Upper lobe of left lung (tissue), 4 donors: Measurements from ENCODE around the gene DNAAF1.

ENCODE experiments used
- EP300 ChIP-seq, 4 donors: sonication (generic); formaldehyde crosslinking; IDR thresholded peaks; one replicate each; pipeline ENCODE4 v1.5.1; 2017; ENCODE audit warnings: antibody characterized with exemption in 4 of 4, control low read depth in 2 of 4
- POLR2A ChIP-seq, 4 donors: fragments of 450-650 bp; IDR thresholded peaks; one replicate each; pipeline ENCODE4 v1.5.1; 2016 to 2017; ENCODE audit warnings: antibody characterized with exemption in 4 of 4, mild to moderate bottlenecking in 2 of 4
- POLR2AphosphoS5 ChIP-seq, 2 donors: sonication (generic); formaldehyde crosslinking; IDR thresholded peaks; one replicate each; pipeline ENCODE4 v1.5.1; 2017; ENCODE audit warnings: antibody characterized with exemption in 2 of 2
- TF ChIP-seq, protein P1 (sequence below), 6 experiments: fragments of 450-650 bp in 4 of 6; fragments of 200-600 bp in 2 of 6; sonication (generic) in 2 of 6; IDR thresholded peaks; one replicate each; pipeline ENCODE4 v1.5.1; 2016 to 2019; ENCODE audit warnings: antibody characterized with exemption in 6 of 6

DNA sequence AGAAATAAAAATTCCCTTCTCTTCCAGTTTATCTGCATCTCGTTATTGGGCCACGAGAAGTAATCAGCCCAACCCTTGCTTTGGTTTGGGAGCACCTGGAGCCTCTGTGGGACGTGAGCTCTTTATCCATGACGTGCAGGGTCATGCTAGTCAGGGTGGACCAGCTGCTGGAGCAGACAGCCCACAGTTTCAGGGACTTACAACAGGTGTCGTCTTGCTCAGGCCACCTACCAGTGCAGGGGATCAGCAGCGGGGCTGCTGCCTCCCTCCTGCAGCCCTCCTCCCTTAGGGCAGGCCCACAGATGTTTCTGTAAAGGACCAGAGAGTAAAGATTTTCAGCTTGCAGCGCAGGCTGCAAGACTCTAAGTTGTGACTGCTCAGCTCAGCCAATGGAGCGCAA is 62.8 kb downstream of the DNAAF1 start:
- TF ChIP-seq, protein P1, sequence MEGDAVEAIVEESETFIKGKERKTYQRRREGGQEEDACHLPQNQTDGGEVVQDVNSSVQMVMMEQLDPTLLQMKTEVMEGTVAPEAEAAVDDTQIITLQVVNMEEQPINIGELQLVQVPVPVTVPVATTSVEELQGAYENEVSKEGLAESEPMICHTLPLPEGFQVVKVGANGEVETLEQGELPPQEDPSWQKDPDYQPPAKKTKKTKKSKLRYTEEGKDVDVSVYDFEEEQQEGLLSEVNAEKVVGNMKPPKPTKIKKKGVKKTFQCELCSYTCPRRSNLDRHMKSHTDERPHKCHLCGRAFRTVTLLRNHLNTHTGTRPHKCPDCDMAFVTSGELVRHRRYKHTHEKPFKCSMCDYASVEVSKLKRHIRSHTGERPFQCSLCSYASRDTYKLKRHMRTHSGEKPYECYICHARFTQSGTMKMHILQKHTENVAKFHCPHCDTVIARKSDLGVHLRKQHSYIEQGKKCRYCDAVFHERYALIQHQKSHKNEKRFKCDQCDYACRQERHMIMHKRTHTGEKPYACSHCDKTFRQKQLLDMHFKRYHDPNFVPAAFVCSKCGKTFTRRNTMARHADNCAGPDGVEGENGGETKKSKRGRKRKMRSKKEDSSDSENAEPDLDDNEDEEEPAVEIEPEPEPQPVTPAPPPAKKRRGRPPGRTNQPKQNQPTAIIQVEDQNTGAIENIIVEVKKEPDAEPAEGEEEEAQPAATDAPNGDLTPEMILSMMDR (IDR thresholded peaks at IDR 0.05), result no peak
- TF ChIP-seq POLR2AphosphoS5 (IDR thresholded peaks at IDR 0.05), result no peak
- no peak for TF ChIP-seq POLR2A (IDR thresholded peaks at IDR 0.05)
- TF ChIP-seq EP300 (IDR thresholded peaks at IDR 0.05), result no peak
